D721Med (cell line): ENCODE data around the gene DYNC1I1.
A peak's percentile ranks its signal among the peaks of the same experiment; 100 is the strongest.

Source experiments
- DNase-seq: peaks from one replicate; pipeline ENCODE4 v3.0.0; 2011; ENCODE audit warnings: low spot score; ENCODE audit not compliant: insufficient read length
- FAIRE-seq: peaks from 2 replicates; lab custom pipeline; 2011; peaks lifted over from hg19 to GRCh38; lab: Jason Lieb, UNC
- TF ChIP-seq, protein P1 (sequence below): IDR thresholded peaks from 2 replicates; pipeline ENCODE4 v1.5.1; 2012; ENCODE audit warnings: mild to moderate bottlenecking, control low read depth; ENCODE audit not compliant: insufficient read depth; ENCODE audit errors: missing control alignments

Gene DYNC1I1

DNA sequence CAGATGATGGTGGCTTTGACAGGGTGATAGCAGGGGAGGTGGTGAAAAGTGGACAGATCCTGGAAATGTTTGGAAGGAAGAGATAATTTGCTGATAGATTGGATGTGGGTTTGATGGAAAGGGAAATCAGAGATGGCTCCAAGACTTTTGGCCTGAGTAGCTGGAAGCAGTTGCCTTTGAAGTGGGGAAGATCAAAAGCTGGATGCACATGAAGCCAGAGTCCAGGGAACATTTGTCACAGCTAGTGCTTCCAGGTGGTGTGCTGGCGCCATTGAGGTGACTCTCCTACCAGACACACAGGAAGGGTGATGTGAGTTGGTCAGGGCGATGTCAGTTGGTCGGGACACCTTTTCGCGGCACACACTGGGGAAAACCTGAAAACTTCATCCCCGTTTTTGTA is 15.9 kb downstream of the DYNC1I1 start:
- no peak for FAIRE-seq
- no peak for DNase-seq
- TF ChIP-seq, protein P1, sequence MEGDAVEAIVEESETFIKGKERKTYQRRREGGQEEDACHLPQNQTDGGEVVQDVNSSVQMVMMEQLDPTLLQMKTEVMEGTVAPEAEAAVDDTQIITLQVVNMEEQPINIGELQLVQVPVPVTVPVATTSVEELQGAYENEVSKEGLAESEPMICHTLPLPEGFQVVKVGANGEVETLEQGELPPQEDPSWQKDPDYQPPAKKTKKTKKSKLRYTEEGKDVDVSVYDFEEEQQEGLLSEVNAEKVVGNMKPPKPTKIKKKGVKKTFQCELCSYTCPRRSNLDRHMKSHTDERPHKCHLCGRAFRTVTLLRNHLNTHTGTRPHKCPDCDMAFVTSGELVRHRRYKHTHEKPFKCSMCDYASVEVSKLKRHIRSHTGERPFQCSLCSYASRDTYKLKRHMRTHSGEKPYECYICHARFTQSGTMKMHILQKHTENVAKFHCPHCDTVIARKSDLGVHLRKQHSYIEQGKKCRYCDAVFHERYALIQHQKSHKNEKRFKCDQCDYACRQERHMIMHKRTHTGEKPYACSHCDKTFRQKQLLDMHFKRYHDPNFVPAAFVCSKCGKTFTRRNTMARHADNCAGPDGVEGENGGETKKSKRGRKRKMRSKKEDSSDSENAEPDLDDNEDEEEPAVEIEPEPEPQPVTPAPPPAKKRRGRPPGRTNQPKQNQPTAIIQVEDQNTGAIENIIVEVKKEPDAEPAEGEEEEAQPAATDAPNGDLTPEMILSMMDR = no peak

DNA sequence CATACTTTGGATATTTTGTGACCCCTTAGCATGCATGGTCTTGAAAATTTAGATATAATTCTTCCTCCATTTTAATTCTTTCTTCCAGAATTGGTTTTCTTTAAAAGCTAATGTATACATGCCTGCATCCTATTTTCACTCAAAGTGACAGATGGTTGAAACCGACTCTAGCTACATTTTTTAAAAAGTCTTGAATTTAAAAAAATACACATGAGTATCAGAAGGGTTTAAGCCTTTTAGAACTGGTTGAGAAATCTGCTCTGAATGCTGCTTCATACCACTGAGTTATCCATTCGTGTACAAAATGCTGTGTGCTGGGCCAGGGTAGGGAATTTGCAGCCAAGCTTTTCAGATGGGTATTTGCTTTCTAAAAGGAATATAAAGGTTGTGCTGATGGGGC is 16.5 kb downstream of the DYNC1I1 start:
- FAIRE-seq (no peak), DNase-seq (no peak)
- TF ChIP-seq, protein P1 = no peak

DNA sequence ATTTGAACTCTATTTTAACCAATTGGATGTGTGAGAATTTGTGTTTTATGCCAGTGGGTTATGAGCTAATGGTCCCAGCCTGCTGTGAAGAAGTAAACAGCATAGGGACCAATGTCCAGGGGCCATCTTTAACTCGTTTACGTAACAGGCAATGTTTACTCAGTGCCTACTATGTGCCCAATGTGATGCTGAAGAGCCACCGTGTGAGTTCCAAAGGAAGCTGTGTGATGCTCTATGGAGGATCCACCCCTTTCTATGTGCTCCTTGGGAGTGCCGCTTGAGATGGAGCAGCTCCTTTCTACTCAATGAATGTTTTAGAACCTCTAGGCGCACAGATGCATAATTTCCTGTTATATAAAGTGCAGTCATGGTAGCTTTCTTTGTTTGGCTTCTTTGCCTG is 21.3 kb downstream of the DYNC1I1 start:
- DNase-seq (no peak), FAIRE-seq (no peak)
- TF ChIP-seq, protein P1 = no peak

- FAIRE-seq (no peak), DNase-seq (no peak)
- TF ChIP-seq, protein P1 = peak; percentile 23
Measured at GRCh38 chr7:95794917-95795515, 22.7 kb downstream of the DYNC1I1 start.

- DNase-seq = no peak
- TF ChIP-seq, protein P1 = no peak
- FAIRE-seq = no peak
Measured at GRCh38 chr7:95796617-95797016, 24.3 kb downstream of the DYNC1I1 start.

DNA sequence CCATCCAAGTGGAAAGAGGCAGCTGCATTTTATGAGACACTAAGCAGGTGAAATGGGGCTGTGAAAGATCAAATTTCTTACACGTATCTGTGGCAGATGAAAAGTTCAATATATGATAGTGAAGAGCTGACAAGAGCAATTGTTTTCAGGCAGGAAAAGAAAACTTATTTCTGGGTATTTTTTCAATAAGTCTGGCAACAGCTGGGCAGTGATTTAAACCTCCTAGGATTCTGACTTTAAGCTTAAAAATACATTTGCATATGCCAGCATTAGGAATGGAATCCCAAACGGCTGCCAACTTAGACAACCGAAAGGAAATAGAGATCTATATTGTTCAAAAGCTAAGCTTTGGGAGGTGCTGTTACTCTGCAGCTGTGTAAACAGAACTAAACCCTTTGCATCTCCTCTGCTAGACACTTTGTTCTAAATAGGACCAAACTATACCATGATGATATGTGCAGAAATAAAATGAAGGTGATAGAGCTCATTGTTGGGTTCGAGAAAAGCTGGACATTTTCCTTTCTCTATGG is 26.1 kb downstream of the DYNC1I1 start:
- DNase-seq (no peak), FAIRE-seq (no peak)
- TF ChIP-seq, protein P1 = no peak

- DNase-seq (no peak), FAIRE-seq (no peak)
- TF ChIP-seq, protein P1 = no peak
Measured at GRCh38 chr7:95800787-95801186, 28.4 kb downstream of the DYNC1I1 start.
